ENCODE results near the gene FER.

The FER gene

GRCh38 chr5:109105631-109106267 is 358.1 kb downstream of the FER start:
- H3K9ac ChIP-seq (ENCODE audit: low read length): no peak overlapping the region
- H3K4me3 ChIP-seq (ENCODE audit: insufficient read depth, low read length, poor library complexity, severe bottlenecking): no peak overlapping the region

GRCh38 chr5:109111680-109112079 is 364.0 kb downstream of the FER start:
- Histone ChIP-seq H3K27ac (ENCODE audit: low read depth, low read length) (no peak overlapping the region), H2AFZ (ENCODE audit: low read depth, low read length, severe bottlenecking) (no peak overlapping the region), H3K9me2 (replicated peaks; ENCODE audit: insufficient read depth, low read length) (no peaks in the 10 kb centered on the region), H4K20me1 (ENCODE audit: low read depth, low read length) (no peaks in the 10 kb centered on the region), H3K79me2 (ENCODE audit: insufficient read depth, low read length) (no peaks in the 10 kb centered on the region), H3F3A (ENCODE audit: insufficient read depth) (no peaks in the 10 kb centered on the region), H3K27me3 (ENCODE audit: low read length) (no peaks in the 10 kb centered on the region), H3K4me2 (ENCODE audit: low read depth, low read length, poor library complexity, severe bottlenecking) (no peak overlapping the region), H3K4me3 (ENCODE audit: insufficient read depth, low read length, poor library complexity, severe bottlenecking) (no peak overlapping the region), H3K9ac (ENCODE audit: low read length) (no peak overlapping the region), H3K36me3 (ENCODE audit: low read length) (no peaks in the 10 kb centered on the region), H3K9me3 (ENCODE audit: insufficient read depth, low read length) (no peaks in the 10 kb centered on the region)
- TF ChIP-seq EZH2phosphoT487 (conservative IDR thresholded peaks at IDR 0.05; ENCODE audit: low read length) (no peak), CTCF (IDR thresholded peaks at IDR 0.05; ENCODE audit: insufficient read depth, low read length, poor library complexity, severe bottlenecking) (no peak)

More at GRCh38 chr5:109105631-109106267, 358.1 kb downstream of the FER start:
- H3K27ac ChIP-seq (ENCODE audit: low read depth, low read length): no peak overlapping the region
- H2AFZ ChIP-seq (ENCODE audit: low read depth, low read length, severe bottlenecking): no peak overlapping the region
- TF ChIP-seq EZH2phosphoT487 (conservative IDR thresholded peaks at IDR 0.05; ENCODE audit: low read length) (no peak), CTCF (IDR thresholded peaks at IDR 0.05; ENCODE audit: insufficient read depth, low read length, poor library complexity, severe bottlenecking) (no peak)
- no peaks in the 10 kb centered on the region for H3K9me3 ChIP-seq (ENCODE audit: insufficient read depth, low read length)
- H3K9me2 ChIP-seq (replicated peaks; ENCODE audit: insufficient read depth, low read length): no peaks in the 10 kb centered on the region
- H3K27me3 ChIP-seq (ENCODE audit: low read length): no peaks in the 10 kb centered on the region
- no peaks in the 10 kb centered on the region for H3F3A ChIP-seq (ENCODE audit: insufficient read depth)
- H4K20me1 ChIP-seq (ENCODE audit: low read depth, low read length): no peaks in the 10 kb centered on the region
- no peaks in the 10 kb centered on the region for H3K36me3 ChIP-seq (ENCODE audit: low read length)
- H3K79me2 ChIP-seq (ENCODE audit: insufficient read depth, low read length): no peaks in the 10 kb centered on the region
- H3K4me2 ChIP-seq (ENCODE audit: low read depth, low read length, poor library complexity, severe bottlenecking): no peak overlapping the region

DNA sequence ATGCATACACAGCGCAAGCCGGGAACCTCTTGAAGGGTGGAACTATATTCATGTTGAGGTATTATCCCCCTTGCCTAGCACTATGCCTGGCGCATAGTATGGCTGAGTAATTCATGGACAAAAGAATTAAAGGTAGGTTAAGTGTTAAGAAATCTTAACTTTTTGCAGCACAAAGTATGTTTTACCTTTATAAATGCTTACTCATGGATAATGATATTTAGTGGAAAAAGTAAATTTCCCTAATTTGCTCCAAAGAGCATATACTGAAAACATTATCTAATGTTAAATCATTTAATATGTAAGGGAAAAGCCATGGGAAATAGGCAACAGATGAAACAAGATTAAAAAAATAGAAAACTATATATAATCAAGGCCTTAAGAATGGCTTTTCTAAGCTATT is 365.9 kb downstream of the FER start:
- no peak overlapping the region for H3K27ac ChIP-seq (ENCODE audit: low read depth, low read length)
- no peaks in the 10 kb centered on the region for H3K9me3 ChIP-seq (ENCODE audit: insufficient read depth, low read length)
- no peak overlapping the region for H3K9ac ChIP-seq (ENCODE audit: low read length)
- no peak overlapping the region for H3K4me3 ChIP-seq (ENCODE audit: insufficient read depth, low read length, poor library complexity, severe bottlenecking)
- TF ChIP-seq CTCF (IDR thresholded peaks at IDR 0.05; ENCODE audit: insufficient read depth, low read length, poor library complexity, severe bottlenecking): no peak
- no peak for TF ChIP-seq EZH2phosphoT487 (conservative IDR thresholded peaks at IDR 0.05; ENCODE audit: low read length)
- H3K36me3 ChIP-seq (ENCODE audit: low read length): no peaks in the 10 kb centered on the region
- no peaks in the 10 kb centered on the region for H3K27me3 ChIP-seq (ENCODE audit: low read length)
- H3K4me2 ChIP-seq (ENCODE audit: low read depth, low read length, poor library complexity, severe bottlenecking): no peak overlapping the region
- H3K9me2 ChIP-seq (replicated peaks; ENCODE audit: insufficient read depth, low read length): no peaks in the 10 kb centered on the region
- no peak overlapping the region for H2AFZ ChIP-seq (ENCODE audit: low read depth, low read length, severe bottlenecking)
- no peaks in the 10 kb centered on the region for H3K79me2 ChIP-seq (ENCODE audit: insufficient read depth, low read length)
- no peaks in the 10 kb centered on the region for H4K20me1 ChIP-seq (ENCODE audit: low read depth, low read length)
- no peaks in the 10 kb centered on the region for H3F3A ChIP-seq (ENCODE audit: insufficient read depth)

All from SU-DHL-6 (cell line).